Measurements from ENCODE around the gene CAPN13. TPM values are rescaled to one million over a fixed set of nuclear protein-coding genes. Genes with fewer than 3 reads are reported as not detected.

CAPN13 gene
- total RNA-seq, 1 experiment from 2014 or later: not detected

DNA sequence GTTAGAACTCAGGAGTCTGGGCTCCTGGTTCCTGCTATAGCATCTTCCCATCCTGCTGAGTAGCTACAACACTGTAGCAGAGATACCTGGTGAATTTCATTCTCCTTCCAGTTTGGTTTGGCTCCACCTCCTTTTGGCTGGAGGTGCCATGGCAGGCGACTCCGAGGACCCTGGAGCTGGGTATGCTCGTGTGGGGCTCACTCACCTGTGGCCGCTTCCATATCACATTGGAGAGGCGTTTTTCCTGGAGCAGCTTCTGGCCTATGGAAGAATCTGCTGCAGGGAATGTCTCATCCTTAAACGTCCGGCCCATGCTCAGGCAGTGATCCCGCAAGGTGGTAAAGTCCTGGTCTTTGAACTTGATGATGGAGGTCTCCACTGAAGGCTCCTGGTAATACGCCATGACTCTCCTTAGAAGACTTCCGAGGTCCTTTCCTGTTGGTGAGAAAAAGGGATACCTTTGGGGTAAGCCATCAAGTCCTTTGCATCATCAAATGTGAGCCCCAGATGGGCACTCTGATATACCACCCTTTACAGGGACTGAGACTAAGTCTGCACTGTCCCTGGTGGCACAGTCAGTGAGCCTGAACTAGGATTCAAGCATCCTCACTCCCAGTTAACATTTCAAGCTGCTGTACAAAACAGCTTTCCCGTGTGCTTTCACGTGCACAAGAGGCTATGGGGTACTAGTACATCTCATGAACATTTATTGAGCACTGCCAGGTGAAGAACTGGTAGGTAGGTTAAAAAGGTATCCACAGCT lies 20.1 kb downstream of the CAPN13 start:
- DNase-seq (ENCODE audit: low read depth): no peak

- DNase-seq (ENCODE audit: low read depth): no peak
These were observed 22.6 kb downstream of the CAPN13 start for GRCh38 chr2:30784682-30785081.

DNA sequence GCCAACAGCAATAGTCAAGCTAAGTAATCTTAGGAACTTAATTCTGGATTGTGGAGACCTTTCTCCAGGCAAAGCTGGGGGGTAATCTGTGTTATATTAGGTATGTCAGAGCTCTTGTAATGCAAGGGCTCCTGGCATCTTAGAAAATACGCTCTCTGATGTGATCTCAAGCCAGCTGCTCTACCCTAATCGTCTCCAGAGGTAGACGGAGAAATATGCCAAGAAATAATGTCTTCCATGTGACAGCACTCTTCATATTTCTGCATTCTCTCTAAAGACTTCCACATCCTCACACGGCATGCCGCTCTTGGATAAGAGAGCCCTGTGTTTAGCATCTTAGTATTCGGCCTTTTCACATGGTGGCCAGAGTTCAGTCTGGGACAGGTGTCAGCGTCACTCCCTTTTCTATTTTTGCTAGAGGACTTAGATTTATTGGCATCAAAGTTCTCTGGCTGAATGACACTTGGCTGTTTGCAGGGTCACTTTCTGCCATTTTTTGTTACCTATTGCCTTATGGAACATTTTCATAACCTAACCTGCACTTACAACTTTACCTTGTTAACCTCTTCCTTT lies 25.2 kb downstream of the CAPN13 start:
- DNase-seq (ENCODE audit: low read depth): no peak

DNA sequence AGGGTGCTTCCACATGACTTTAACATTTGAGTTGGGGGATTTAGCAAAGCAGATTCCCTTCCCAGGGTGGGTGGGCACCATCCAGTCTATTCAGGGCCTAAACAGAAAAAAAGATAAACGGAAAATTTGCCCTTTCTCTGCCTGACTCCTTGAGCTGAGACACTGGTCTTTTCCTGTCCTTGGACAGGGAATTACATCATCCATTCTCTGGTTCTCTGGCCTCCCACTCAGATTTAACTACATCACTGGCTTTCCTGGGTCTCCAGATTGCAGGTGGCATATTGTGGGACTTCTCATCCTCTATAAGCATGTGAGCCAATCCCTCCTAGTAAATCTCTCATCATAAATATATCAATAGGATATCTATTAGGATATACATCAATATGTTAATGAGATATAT lies 25.8 kb downstream of the CAPN13 start:
- no peak for DNase-seq (ENCODE audit: low read depth)

DNA sequence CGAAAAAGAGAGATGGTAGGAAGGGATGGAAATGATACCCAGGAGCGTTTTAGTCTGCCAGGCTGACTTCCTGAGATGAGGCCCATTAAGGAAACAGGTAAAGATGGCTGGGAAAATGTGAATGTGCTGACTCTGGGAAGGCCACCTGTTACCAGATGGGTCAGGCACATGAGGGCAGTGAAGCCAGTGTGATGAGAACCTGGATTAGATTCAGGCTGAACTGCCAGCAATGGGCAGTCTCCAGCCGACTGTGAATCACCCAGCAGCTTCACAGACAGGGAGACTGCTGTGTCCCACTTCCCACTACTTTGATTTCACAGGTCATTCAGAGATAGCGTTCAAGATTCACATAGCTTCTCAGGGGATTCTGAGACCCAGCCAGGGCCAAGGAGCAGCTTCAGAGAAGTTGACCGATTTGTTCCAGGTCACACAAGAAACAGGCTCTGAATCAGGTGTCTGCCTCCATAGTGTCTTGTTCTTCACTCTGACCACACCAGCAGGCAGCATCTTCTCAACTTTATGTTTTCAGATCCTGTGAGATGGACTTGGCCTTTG lies 26.4 kb downstream of the CAPN13 start:
- DNase-seq (ENCODE audit: low read depth): no peak

- DNase-seq (ENCODE audit: low read depth): no peak
These were observed 28.6 kb downstream of the CAPN13 start for GRCh38 chr2:30778611-30779010.

- no peak for DNase-seq (ENCODE audit: low read depth)
These were observed 29.4 kb downstream of the CAPN13 start for GRCh38 chr2:30777661-30778505.

GRCh38 chr2:30776831-30777635 lies 30.2 kb downstream of the CAPN13 start:
- no peak for DNase-seq (ENCODE audit: low read depth)

- no peak for DNase-seq (ENCODE audit: low read depth)
These were observed 31.4 kb downstream of the CAPN13 start for GRCh38 chr2:30775833-30776232.

DNA sequence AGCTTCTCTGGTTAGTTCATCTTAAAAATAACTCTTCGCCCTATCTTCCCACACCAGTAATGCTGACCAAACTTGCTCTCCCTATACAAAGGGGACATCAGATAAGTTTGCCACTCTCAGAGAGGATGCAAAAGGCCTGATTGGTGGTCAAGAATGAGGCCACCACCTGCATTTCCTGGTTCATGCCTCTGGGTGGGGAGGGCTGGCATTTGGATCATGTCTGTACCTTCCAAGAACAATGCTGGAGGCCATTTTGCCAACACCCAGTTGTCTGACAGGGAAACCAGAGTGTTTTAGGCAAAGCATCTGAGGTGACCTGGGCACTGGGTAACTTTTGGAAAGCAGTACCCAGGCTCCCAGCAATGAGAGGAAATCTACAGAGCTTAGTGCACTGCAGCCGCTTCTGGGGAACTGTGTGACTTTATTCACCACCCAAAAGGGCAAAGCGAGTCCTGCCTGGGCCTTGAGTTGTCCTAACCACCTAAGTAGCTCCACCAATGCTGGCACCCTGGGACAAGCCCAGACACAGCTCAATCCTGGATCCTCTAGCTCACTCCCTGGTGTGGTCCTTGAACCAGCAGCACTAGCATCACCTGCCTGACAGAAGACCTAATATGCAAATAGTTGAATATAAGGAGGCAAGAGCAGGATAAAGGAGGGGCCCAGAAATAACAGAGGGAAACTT lies 35.1 kb downstream of the CAPN13 start:
- DNase-seq (ENCODE audit: low read depth): no peak

- DNase-seq (ENCODE audit: low read depth): no peak
These were observed 36.2 kb downstream of the CAPN13 start for GRCh38 chr2:30770816-30771576.

DNA sequence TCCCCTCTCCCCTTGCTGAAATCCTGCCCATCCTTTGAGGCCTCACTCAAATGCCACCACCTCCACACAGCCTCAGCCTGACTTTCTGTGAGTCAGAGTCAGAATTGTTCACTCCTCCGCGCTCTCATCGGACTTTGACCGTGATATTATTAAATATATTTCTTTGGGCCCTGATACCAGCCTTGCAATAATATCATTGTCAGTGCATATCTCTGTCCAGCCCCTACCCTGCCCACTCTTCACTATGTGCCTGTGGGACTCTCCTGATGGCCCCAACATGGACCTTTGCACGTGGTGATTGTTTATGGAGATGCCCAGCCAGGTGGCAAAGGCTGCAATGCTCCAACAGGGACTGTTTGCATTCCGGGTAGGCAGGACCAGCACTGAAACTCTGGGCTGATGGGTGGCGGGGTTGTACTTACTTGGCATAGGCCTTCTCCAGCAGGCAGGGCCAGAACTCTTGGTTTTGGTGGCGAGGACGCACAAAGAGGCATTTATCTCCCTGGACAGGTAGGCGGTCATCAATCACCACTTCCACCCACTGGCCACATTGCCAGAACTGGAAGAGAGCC lies 37.3 kb downstream of the CAPN13 start:
- no peak for DNase-seq (ENCODE audit: low read depth)

DNA sequence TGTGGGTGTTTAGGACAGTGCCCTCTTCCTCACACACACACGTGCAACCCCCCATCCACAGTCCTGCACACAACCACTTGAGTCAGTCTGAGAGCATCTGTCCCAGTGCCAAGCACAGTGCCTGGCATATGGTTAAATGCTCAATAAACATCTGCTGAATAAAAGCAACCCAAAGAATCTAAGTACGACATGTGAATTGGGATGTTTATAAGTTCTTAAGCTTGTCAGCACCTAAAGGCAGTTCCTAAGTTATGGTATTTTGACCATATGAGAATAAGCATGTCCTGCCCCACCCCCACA lies 37.8 kb downstream of the CAPN13 start:
- no peak for DNase-seq (ENCODE audit: low read depth)

GRCh38 chr2:30768708-30769480 lies 38.4 kb downstream of the CAPN13 start:
- DNase-seq (ENCODE audit: low read depth): no peak

GRCh38 chr2:30768036-30768686 lies 39.1 kb downstream of the CAPN13 start:
- DNase-seq (ENCODE audit: low read depth): no peak

DNA sequence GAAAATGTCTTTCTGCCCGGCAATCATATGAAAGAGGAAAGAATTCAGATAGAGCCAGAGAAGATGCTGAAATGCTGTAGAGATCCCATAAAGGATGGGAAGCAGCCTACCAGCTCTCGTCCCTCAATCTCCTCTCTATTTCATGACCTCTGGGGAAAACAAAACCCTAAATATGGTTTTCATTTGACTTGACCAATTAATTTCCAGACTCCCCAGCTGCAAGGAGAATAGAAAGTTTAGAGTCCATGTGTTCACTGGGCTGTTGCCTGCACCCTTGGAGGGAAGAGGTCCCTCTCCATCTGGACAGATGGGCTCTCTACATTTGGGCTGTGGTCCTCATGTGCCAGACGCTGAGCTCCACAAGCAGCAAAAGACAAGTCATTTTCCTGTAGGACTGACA lies 40.6 kb downstream of the CAPN13 start:
- no peak for DNase-seq (ENCODE audit: low read depth)

- no peak for DNase-seq (ENCODE audit: low read depth)
These were observed 41.3 kb downstream of the CAPN13 start for GRCh38 chr2:30765876-30766470.

GRCh38 chr2:30765191-30765590 lies 42.1 kb downstream of the CAPN13 start:
- DNase-seq (ENCODE audit: low read depth): no peak

All from RPMI7951 (cell line).